NCI-H128 (cell line): ENCODE data around the gene PRMT2.

Source experiments
- DNase-seq: peaks from one replicate; lab custom pipeline; 2025; ENCODE audit not compliant: unreplicated experiment; lab: John Stamatoyannopoulos, UW

Gene PRMT2

GRCh38 chr21:46641656-46642055 is 6.2 kb downstream of the PRMT2 start:
- DNase-seq: no peak

- no peak for DNase-seq
These were observed 8.1 kb downstream of the PRMT2 start for GRCh38 chr21:46643379-46644177.

GRCh38 chr21:46645840-46646239 is 10.4 kb downstream of the PRMT2 start:
- no peak for DNase-seq

DNA sequence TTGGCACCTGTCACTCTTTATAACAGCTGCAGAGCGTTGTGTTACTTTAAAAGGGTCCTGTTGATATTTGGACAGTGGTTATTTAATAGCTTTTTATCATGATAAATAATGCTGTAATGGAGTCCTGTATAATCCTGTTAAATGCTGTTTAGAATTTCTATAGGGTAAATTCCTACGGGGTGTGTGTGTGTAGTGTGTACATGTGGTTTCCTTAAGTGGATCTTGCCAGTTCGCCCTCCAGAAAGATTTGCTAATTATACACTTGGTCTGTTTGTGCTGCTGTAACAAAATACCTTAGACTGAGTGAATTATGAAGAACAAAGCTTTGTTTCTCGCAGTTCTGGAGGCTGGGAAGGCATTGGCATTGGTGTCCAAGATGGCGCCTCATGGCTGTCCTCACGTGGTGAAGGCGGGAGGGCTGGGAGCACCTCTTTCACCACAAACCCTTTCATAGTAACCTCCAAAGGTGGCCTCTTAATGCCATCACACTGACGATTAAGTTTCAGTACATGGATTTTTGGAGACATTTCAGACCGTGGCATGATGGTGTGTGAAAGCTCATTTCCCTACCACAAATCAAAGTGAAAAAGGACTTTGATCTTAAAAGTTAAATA is 11.2 kb downstream of the PRMT2 start:
- DNase-seq: no peak

DNA sequence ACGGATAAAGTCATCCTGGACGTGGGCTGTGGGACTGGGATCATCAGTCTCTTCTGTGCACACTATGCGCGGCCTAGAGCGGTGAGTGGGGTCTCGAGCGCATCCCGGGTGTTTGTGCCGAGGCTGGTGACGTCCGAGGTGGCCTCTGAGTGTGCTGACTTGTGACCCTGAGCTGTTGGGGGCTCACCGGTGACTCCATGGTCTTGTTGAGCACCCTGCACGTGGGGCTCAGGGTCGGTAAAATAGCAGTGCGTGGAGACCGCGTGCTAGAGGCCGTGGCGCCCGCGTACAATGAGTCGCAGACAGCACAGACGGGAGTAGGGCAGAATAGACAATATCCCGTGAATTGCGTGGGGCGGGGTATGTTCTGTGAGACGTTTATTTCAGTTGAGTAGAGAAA is 13.1 kb downstream of the PRMT2 start:
- no peak for DNase-seq

GRCh38 chr21:46649356-46649755 is 13.9 kb downstream of the PRMT2 start:
- no peak for DNase-seq

- DNase-seq: no peak
These were observed 15.1 kb downstream of the PRMT2 start for GRCh38 chr21:46650476-46651098.

- no peak for DNase-seq
These were observed 15.6 kb downstream of the PRMT2 start for GRCh38 chr21:46651121-46651520.

GRCh38 chr21:46655230-46655629 is 19.8 kb downstream of the PRMT2 start:
- DNase-seq: no peak

GRCh38 chr21:46656820-46657219 is 21.3 kb downstream of the PRMT2 start:
- DNase-seq: no peak

DNA sequence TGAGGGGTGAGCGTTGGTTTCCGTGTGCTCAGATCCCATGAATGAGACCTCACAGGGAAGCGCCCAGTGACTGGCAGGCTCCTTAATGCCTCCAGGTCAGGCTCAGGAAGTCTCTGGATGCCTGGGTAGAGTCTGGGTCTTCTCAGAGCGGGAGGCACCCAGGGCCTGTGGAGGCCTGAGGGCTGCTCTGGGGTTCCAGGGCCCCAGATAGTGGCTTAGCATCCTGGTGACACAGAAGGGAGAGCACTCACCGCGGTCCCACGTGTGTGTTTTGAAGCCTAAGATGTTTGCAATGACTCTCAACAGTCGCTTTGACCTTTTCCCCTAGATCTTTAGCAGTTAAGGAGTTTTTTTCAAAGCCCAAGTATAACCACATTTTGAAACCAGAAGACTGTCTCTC is 25.0 kb downstream of the PRMT2 start:
- DNase-seq: no peak

GRCh38 chr21:46661211-46661625 is 25.7 kb downstream of the PRMT2 start:
- DNase-seq: no peak

DNA sequence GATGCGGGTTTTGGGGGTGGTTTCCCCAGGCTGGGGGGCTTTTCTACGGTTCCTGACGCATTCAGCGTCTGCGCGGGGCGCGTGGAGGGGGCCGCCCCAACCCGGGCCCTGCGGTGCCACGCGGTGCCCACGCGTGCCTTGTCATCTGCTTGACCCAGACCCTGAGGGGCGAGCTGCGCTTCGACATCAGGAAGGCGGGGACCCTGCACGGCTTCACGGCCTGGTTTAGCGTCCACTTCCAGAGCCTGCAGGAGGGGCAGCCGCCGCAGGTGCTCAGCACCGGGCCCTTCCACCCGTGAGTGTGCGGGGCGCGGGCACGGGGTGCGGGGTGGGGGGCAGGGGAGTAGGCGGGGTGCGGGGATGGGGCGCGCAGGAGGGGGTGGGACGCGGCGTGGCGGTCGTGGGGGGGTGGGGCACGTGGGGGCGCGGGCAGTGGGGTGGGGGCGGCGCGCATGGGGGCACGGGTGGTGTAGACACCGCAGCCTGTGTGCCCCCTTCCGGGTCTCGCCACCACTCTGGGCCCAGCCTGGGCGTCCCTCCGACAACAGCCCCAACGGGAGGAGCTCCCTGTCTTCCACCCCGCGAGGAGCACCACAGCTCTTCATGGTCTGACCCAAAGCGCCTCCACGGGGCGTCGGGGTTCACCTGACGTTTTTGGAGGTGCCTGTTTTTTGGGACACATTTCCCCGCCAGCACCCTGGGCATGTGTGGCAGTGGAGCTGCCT is 26.3 kb downstream of the PRMT2 start:
- DNase-seq: no peak

GRCh38 chr21:46662367-46662654 is 26.8 kb downstream of the PRMT2 start:
- DNase-seq: no peak

DNA sequence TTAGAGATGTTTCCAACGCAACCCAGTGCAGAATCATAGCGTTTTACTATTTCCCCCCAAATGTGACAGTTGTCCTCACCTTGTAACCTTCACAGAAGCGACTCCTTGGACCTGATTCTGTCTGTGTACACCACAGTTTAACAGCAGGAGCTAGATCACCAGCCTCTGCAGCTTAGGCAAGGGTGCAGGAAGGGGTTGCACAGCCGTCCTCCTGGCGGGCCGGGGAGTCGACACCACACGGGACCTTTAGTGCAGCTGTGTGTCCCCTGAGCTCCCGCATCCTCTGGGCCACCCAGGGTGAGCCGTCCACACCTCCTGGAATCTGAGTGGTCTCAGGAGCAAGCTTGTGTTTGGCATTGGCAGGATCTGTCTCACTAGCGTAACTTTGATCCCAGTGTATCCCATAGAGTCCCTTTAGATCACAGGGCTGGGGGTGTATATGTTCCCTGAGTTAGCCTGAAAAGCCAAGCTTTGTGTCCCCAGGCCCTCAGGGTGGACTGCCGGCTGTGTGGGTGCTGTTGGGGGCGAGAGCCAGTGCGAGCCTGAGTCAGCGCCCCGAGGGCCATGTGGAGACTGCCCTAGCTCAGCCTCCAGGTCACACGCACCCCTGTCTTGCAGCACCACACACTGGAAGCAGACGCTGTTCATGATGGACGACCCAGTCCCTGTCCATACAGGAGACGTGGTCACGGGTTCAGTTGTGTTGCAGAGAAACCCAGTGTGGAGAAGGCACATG is 27.5 kb downstream of the PRMT2 start:
- DNase-seq: no peak

GRCh38 chr21:46663754-46664153 is 28.3 kb downstream of the PRMT2 start:
- no peak for DNase-seq

- DNase-seq: no peak
These were observed 29.0 kb downstream of the PRMT2 start for GRCh38 chr21:46664316-46664995.

- no peak for DNase-seq
These were observed 30.1 kb downstream of the PRMT2 start for GRCh38 chr21:46665566-46665965.

- no peak for DNase-seq
These were observed 31.7 kb downstream of the PRMT2 start for GRCh38 chr21:46666941-46667740.
